Small intestine (tissue), 7 donors: ENCODE results near the gene DDX11. TPM values are rescaled to one million over a fixed set of nuclear protein-coding genes. Genes with fewer than 3 reads are reported as not detected.
"Not testable (repeated sequence)": the region's sequence is repeated elsewhere in the genome, so short reads cannot be mapped to it uniquely, and the experiment has no call there.

Experiments
- DNase-seq, 2 donors: peaks; one replicate each; pipeline versions ENCODE4 v3.0.0 to v3.0.0-alpha.2; 2013
- FAIRE-seq: peaks from 2 replicates; lab custom pipeline; 2012; peaks lifted over from hg19 to GRCh38; lab: Jason Lieb, UNC
- H3K27ac ChIP-seq, 3 donors: one replicate each; pipeline ENCODE4 v1.5.1; 2013; ENCODE audit warnings: low read length in 2 of 3, mild to moderate bottlenecking in 2 of 3, control low read depth in 1 of 3, inconsistent platforms in 1 of 3, low read depth in 1 of 3, moderate library complexity in 1 of 3
- H3K27me3 ChIP-seq, 3 donors: one replicate each; pipeline ENCODE4 v1.6.1; 2013; ENCODE audit warnings: low read length in 3 of 3, inconsistent platforms in 1 of 3; ENCODE audit not compliant: control insufficient read depth in 3 of 3, insufficient read depth in 3 of 3
- H3K36me3 ChIP-seq, 3 donors: one replicate each; pipeline ENCODE4 v1.6.1; 2013; ENCODE audit warnings: low read length in 3 of 3, inconsistent platforms in 1 of 3, low read depth in 1 of 3, mild to moderate bottlenecking in 1 of 3, moderate library complexity in 1 of 3; ENCODE audit not compliant: control insufficient read depth in 3 of 3, insufficient read depth in 2 of 3
- H3K4me1 ChIP-seq, 3 donors: one replicate each; pipeline ENCODE4 v1.6.1; 2013; ENCODE audit warnings: low read length in 2 of 3, inconsistent platforms in 1 of 3, low read depth in 1 of 3, mild to moderate bottlenecking in 1 of 3, moderate library complexity in 1 of 3; ENCODE audit not compliant: control insufficient read depth in 3 of 3, insufficient read depth in 2 of 3
- H3K4me3 ChIP-seq, 3 donors: one replicate each; pipeline ENCODE4 v1.5.1; 2013; ENCODE audit warnings: low read length in 3 of 3, control low read depth in 1 of 3, inconsistent platforms in 1 of 3, low read depth in 1 of 3, mild to moderate bottlenecking in 1 of 3, moderate library complexity in 1 of 3
- H3K9me3 ChIP-seq, 2 donors: one replicate each; pipeline ENCODE4 v1.6.1; 2013; ENCODE audit warnings: low read depth in 1 of 2, low read length in 1 of 2; ENCODE audit not compliant: control insufficient read depth in 2 of 2, insufficient read depth in 1 of 2
- WGBS, 3 donors: extraction: QIAGEN DNeasy Blood & Tissue Kit; methylation state at CpG; one replicate each; pipeline ENCODE4 v1.1.7; 2013; 5-methylcytosine and 5-hydroxymethylcytosine counted together
- polyA plus RNA-seq, 4 donors: library from polyadenylated mRNA; stranded (reverse) in 3 of 4; unstranded in 1 of 4; fragments of 200-250 nt in 3 of 4; fragments of 120-200 nt in 1 of 4; gene quantifications; one replicate each; pipeline versions ENCODE4 v1.2.1 to v1.2.3, GENCODE V29; 2013
- donor health status: healthy with polysubstance abuse.
- donor health status: control.
- donor health status: control.
- donor health status: Bipolar disorder and iron deficiency.
- donor health status: healthy.

The DDX11 gene
- polyA plus RNA-seq, 4 donors, result 7.3 to 25.7 (median 17.5) TPM

- peaks cover 0 to 31% (median 8%) of the 10 kb centered on the region in 3 donors for H3K36me3 ChIP-seq
Measured at GRCh38 chr12:31087486-31087885, 13.8 kb downstream of the DDX11 start.

GRCh38 chr12:31087956-31088355 lies 14.3 kb downstream of the DDX11 start:
- H3K4me1 ChIP-seq, H3K4me3 ChIP-seq, FAIRE-seq, H3K27ac ChIP-seq, H3K27me3 ChIP-seq, H3K9me3 ChIP-seq, DNase-seq: not testable (repeated sequence)
- H3K36me3 ChIP-seq, result peaks cover 0 to 33% (median 8%) of the 10 kb centered on the region in 3 donors
- 81 to 92% (median 84%) methylated on average over 2 of the region's 2 CpGs for WGBS, 3 donors

More at GRCh38 chr12:31087486-31087885, 13.8 kb downstream of the DDX11 start:
- H3K4me3 ChIP-seq, FAIRE-seq, H3K27ac ChIP-seq, DNase-seq, H3K27me3 ChIP-seq, H3K9me3 ChIP-seq, H3K4me1 ChIP-seq: not testable (repeated sequence)
- 95 to 98% (median 97%) methylated on average over 5 to 7 of the region's 8 CpGs for WGBS, 3 donors

- WGBS, 3 donors, result 88 to 92% (median 91%) methylated on average over 12 of the region's 12 CpGs
- FAIRE-seq (no peak), DNase-seq (no peak)
- peaks cover 0 to 31% (median 8%) of the 10 kb centered on the region in 3 donors for H3K36me3 ChIP-seq
- H3K27ac ChIP-seq, result no peak overlapping the region
- H3K9me3 ChIP-seq, result no peaks in the 10 kb centered on the region
- H3K27me3 ChIP-seq, result no peaks in the 10 kb centered on the region
- H3K4me3 ChIP-seq, result no peak overlapping the region
- no peaks in the 10 kb centered on the region for H3K4me1 ChIP-seq
Measured at GRCh38 chr12:31089072-31089471, 15.4 kb downstream of the DDX11 start.

- not testable (repeated sequence) for H3K9me3 ChIP-seq, FAIRE-seq, H3K4me1 ChIP-seq, DNase-seq, H3K4me3 ChIP-seq, H3K27me3 ChIP-seq, H3K27ac ChIP-seq
- peaks cover 0 to 29% (median 6%) of the 10 kb centered on the region in 3 donors for H3K36me3 ChIP-seq
- WGBS, 3 donors, result 87 to 91% (median 90%) methylated on average over 19 of the region's 19 CpGs
Measured at GRCh38 chr12:31091629-31092028, 18.0 kb downstream of the DDX11 start.

GRCh38 chr12:31092718-31093117 lies 19.1 kb downstream of the DDX11 start:
- H3K27ac ChIP-seq, H3K27me3 ChIP-seq, H3K4me3 ChIP-seq, FAIRE-seq, DNase-seq, H3K4me1 ChIP-seq, H3K9me3 ChIP-seq: not testable (repeated sequence)
- H3K36me3 ChIP-seq, result peaks cover 0 to 33% (median 6%) of the 10 kb centered on the region in 3 donors
- 91 to 96% (median 95%) methylated on average over 6 of the region's 8 CpGs for WGBS, 3 donors

GRCh38 chr12:31095080-31095860 lies 21.6 kb downstream of the DDX11 start:
- peaks cover 0 to 18% (median 0%) of the 10 kb centered on the region in 3 donors for H3K36me3 ChIP-seq
- H3K4me1 ChIP-seq, FAIRE-seq, H3K4me3 ChIP-seq, H3K27ac ChIP-seq, DNase-seq, H3K27me3 ChIP-seq, H3K9me3 ChIP-seq: not testable (repeated sequence)
- WGBS, 3 donors, result 91 to 92% (median 92%) methylated on average over 17 to 21 of the region's 21 CpGs

- not testable (repeated sequence) for H3K4me3 ChIP-seq, H3K4me1 ChIP-seq, FAIRE-seq, H3K27ac ChIP-seq, DNase-seq, H3K27me3 ChIP-seq, H3K9me3 ChIP-seq
- 89 to 95% (median 94%) methylated on average over 19 of the region's 19 CpGs for WGBS, 3 donors
- H3K36me3 ChIP-seq, result peaks cover 0 to 22% (median 0%) of the 10 kb centered on the region in 3 donors
Measured at GRCh38 chr12:31096251-31097065, 22.8 kb downstream of the DDX11 start.

GRCh38 chr12:31097819-31098218 lies 24.2 kb downstream of the DDX11 start:
- not testable (repeated sequence) for DNase-seq, H3K27me3 ChIP-seq, H3K4me3 ChIP-seq, H3K27ac ChIP-seq, H3K9me3 ChIP-seq, FAIRE-seq, H3K4me1 ChIP-seq
- 92 to 94% (median 92%) methylated on average over 6 to 8 of the region's 8 CpGs for WGBS, 3 donors
- peaks cover 0 to 18% (median 0%) of the 10 kb centered on the region in 3 donors for H3K36me3 ChIP-seq
